Testis (tissue), 2 donors: ENCODE results near the gene DHFR.

ENCODE experiments used
- CTCF ChIP-seq, 3 experiments: fragments of 450-650 bp in 2 of 3; fragments of 200-600 bp in 1 of 3; sonication (generic) in 1 of 3; IDR thresholded peaks; one replicate each; pipeline ENCODE4 v1.5.1; 2016 to 2019; ENCODE audit warnings: antibody characterized with exemption in 3 of 3, mild to moderate bottlenecking in 2 of 3, moderate library complexity in 1 of 3
- POLR2A ChIP-seq: fragments of 450-650 bp; IDR thresholded peaks from one replicate; pipeline ENCODE4 v1.6.1; 2017; ENCODE audit warnings: antibody characterized with exemption, mild to moderate bottlenecking, moderate library complexity

GRCh38 chr5:80655231-80655774 lies 520 bp upstream of the DHFR start:
- TF ChIP-seq CTCF (IDR thresholded peaks at IDR 0.05) (no peak), POLR2A (no peak)
